ENCODE data around the gene BRDT. TPM values are rescaled to one million over a fixed set of nuclear protein-coding genes. Genes with fewer than 3 reads are reported as not detected.

Gene BRDT
- total and polyA plus RNA-seq, 7 donors: not detected

DNA sequence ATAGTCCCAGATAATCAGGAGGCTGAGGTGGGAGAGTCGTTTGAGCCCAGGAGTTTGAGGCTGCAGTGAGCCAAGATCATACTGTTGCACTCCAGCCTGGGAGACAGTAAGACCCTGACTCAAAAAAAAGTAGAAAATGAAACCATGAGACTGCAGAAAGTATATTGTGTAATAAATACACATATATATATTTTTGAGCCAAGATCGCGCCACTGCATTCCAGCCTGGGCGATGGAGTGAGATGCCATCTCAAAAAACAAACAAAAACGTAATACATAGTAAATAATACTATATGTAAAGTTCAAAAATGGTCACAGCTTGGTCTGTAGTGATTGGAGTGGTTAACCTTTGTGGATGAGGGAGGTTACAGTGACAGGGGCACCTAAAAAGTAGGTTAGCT lies 9.7 kb downstream of the BRDT start:
- Histone ChIP-seq H3K9me3 (no peaks in the 10 kb centered on the region), H3K27me3 (no peaks in the 10 kb centered on the region), H3K27ac (no peak overlapping the region), H3K4me3 (no peak overlapping the region), H3K36me3 (no peaks in the 10 kb centered on the region), H3K4me1 (no peaks in the 10 kb centered on the region)
- no peak for DNase-seq
- 76 to 84% methylated on average over 5 of the region's 5 CpGs for WGBS, 2 donors
- intact Hi-C loops (cut with DNase I): no loop called here
- TF ChIP-seq POLR2AphosphoS5 (IDR thresholded peaks at IDR 0.05) (no peak), POLR2A (IDR thresholded peaks at IDR 0.05) (no peak), EP300 (IDR thresholded peaks at IDR 0.05) (no peak)
- TF ChIP-seq, protein P1, sequence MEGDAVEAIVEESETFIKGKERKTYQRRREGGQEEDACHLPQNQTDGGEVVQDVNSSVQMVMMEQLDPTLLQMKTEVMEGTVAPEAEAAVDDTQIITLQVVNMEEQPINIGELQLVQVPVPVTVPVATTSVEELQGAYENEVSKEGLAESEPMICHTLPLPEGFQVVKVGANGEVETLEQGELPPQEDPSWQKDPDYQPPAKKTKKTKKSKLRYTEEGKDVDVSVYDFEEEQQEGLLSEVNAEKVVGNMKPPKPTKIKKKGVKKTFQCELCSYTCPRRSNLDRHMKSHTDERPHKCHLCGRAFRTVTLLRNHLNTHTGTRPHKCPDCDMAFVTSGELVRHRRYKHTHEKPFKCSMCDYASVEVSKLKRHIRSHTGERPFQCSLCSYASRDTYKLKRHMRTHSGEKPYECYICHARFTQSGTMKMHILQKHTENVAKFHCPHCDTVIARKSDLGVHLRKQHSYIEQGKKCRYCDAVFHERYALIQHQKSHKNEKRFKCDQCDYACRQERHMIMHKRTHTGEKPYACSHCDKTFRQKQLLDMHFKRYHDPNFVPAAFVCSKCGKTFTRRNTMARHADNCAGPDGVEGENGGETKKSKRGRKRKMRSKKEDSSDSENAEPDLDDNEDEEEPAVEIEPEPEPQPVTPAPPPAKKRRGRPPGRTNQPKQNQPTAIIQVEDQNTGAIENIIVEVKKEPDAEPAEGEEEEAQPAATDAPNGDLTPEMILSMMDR (IDR thresholded peaks at IDR 0.05): no peak

DNA sequence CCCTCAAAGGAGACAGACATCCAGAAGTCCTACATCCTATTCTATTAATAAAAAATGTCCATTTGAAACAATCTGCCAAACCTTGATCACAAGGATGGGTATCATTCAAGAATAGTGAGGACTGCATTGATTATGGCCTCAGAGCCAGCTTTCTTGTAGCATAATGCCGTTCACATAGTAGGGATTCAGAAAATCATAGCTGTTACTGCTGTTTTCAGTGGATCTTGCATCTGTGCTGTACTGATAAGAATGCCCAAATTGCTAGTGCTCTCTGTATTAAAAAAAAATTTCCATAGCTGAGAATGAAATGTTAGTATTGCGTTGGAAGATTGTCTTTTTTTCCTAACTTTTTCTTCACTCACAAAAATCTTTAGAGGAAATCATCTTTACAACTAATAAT lies 19.1 kb downstream of the BRDT start:
- TF ChIP-seq EP300 (IDR thresholded peaks at IDR 0.05) (no peak), POLR2AphosphoS5 (IDR thresholded peaks at IDR 0.05) (no peak), POLR2A (IDR thresholded peaks at IDR 0.05) (no peak)
- TF ChIP-seq, protein P1 (IDR thresholded peaks at IDR 0.05): no peak

DNA sequence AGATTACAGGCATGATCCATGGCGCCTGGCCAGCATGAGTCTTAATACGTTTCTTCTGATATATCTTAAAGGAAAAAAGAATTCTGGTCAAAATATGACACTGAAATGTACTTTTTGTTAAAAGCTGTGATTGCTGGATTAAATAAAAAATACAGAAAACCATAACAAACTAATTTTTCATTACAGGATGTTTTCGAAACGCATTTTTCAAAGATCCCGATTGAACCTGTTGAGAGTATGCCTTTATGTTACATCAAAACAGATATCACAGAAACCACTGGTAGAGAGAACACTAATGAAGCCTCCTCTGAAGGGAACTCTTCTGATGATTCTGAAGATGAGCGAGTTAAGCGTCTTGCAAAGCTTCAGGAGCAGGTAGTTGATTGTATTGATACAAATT lies 30.2 kb downstream of the BRDT start:
- 93 to 94% methylated on average over 7 of the region's 7 CpGs for WGBS, 2 donors
- Histone ChIP-seq H3K36me3 (no peaks in the 10 kb centered on the region), H3K4me1 (no peaks in the 10 kb centered on the region), H3K27ac (no peak overlapping the region), H3K4me3 (no peak overlapping the region), H3K9me3 (no peaks in the 10 kb centered on the region), H3K27me3 (no peaks in the 10 kb centered on the region)
- intact Hi-C loops (cut with DNase I): no loop called here
- DNase-seq: no peak
- TF ChIP-seq POLR2A (IDR thresholded peaks at IDR 0.05): no peak
- TF ChIP-seq POLR2AphosphoS5 (IDR thresholded peaks at IDR 0.05): no peak

More for the DNA sequence above, 19.1 kb downstream of the BRDT start:
- no peak overlapping the region for H3K4me3 ChIP-seq
- intact Hi-C loops (cut with DNase I): no loop called here
- WGBS, 2 donors: 76 to 87% methylated on average over 2 of the region's 2 CpGs
- DNase-seq: no peak
- H3K27ac ChIP-seq: no peak overlapping the region
- no peaks in the 10 kb centered on the region for H3K9me3 ChIP-seq
- H3K4me1 ChIP-seq: no peaks in the 10 kb centered on the region
- H3K27me3 ChIP-seq: no peaks in the 10 kb centered on the region
- H3K36me3 ChIP-seq: no peaks in the 10 kb centered on the region

DNA sequence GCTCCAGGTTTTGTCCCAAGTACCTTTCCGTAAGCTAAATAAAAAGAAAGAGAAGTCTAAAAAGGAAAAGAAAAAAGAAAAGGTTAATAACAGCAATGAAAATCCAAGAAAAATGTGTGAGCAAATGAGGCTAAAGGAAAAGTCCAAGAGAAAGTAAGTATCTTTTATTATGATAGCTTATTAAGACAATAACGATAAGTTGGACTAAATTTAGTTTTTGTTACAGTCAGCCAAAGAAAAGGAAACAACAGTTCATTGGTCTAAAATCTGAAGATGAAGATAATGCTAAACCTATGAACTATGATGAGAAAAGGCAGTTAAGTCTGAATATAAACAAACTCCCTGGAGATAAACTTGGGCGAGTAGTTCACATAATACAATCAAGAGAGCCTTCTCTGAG lies 31.5 kb downstream of the BRDT start:
- H3K36me3 ChIP-seq: no peaks in the 10 kb centered on the region
- TF ChIP-seq EP300 (IDR thresholded peaks at IDR 0.05) (no peak), POLR2AphosphoS5 (IDR thresholded peaks at IDR 0.05) (no peak), POLR2A (IDR thresholded peaks at IDR 0.05) (no peak)
- TF ChIP-seq, protein P1 (IDR thresholded peaks at IDR 0.05): no peak
- 72 to 79% methylated on average over 3 of the region's 3 CpGs for WGBS, 2 donors
- H3K4me3 ChIP-seq: no peak overlapping the region
- intact Hi-C loops (cut with DNase I): no loop called here
- H3K27me3 ChIP-seq: no peaks in the 10 kb centered on the region
- no peak overlapping the region for H3K27ac ChIP-seq
- no peaks in the 10 kb centered on the region for H3K9me3 ChIP-seq
- no peaks in the 10 kb centered on the region for H3K4me1 ChIP-seq
- DNase-seq: no peak

DNA sequence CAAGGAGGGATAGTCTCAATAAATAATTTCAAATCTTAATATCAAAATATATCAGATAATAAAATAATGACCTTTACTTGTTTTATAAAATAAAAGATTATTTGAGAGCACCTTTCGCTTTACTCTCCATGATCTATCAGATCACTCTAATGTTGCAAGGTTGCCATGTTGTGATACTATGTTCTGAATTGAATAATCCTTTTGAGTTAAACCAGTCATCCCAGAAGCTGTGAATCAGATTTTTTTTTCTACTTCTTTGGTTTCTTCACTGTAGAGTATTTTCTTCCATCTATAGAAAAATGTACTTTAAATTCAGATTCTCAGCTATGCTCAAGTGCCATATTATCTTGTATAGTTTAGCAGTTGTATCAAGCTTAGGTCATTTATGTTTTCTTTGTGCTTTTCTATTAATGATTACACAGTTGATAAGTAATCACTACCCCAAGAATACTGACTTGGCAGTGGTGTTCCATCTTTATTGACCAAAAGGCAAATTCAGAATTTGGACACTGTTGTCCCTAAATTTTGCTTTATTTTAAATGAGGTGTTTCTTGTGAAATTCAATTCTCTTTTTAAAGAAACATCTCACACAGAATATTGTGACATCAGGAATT lies 32.9 kb downstream of the BRDT start:
- Histone ChIP-seq H3K4me1 (no peaks in the 10 kb centered on the region), H3K27me3 (no peaks in the 10 kb centered on the region), H3K36me3 (no peaks in the 10 kb centered on the region), H3K4me3 (no peak overlapping the region), H3K27ac (no peak overlapping the region), H3K9me3 (no peaks in the 10 kb centered on the region)
- no peak for TF ChIP-seq EP300 (IDR thresholded peaks at IDR 0.05)
- no peak for TF ChIP-seq POLR2AphosphoS5 (IDR thresholded peaks at IDR 0.05)
- no peak for TF ChIP-seq POLR2A (IDR thresholded peaks at IDR 0.05)
- TF ChIP-seq, protein P1 (IDR thresholded peaks at IDR 0.05): no peak
- DNase-seq: no peak
- WGBS, 2 donors: 43 to 44% methylated on average over 1 of the region's 1 CpG
- intact Hi-C loops (cut with DNase I): no loop called here
